Activated naive CD4-positive, alpha-beta T cell treated with anti-CD3 and anti-CD28 coated beads, Interleukin-2, amount 50 U/mL, for 16 hours (primary cell): Measurements from ENCODE around the gene NANOS1.
A peak's percentile ranks its signal among the peaks of the same experiment; 100 is the strongest.

Source experiments
- DNase-seq: peaks from one replicate; pipeline ENCODE4 v3.0.0-alpha.2; 2020

NANOS1 gene

GRCh38 chr10:119061926-119062325 lies 32.4 kb downstream of the NANOS1 start:
- no peak for DNase-seq

- no peak for DNase-seq
Measured at GRCh38 chr10:119070395-119071165, 41.1 kb downstream of the NANOS1 start.

GRCh38 chr10:119073584-119073983 lies 44.1 kb downstream of the NANOS1 start:
- DNase-seq: no peak

- no peak for DNase-seq
Measured at GRCh38 chr10:119078422-119079179, 49.1 kb downstream of the NANOS1 start.

- DNase-seq: peak; percentile 65
Measured at GRCh38 chr10:119079599-119080520, 50.3 kb downstream of the NANOS1 start.

GRCh38 chr10:119080521-119081259 lies 51.2 kb downstream of the NANOS1 start, which contains the start of gene EIF3A:
EIF3A (minus strand) TSS chr10:119080817; CDS start chr10:119080676, 141 bp downstream.
- DNase-seq: peak; percentile 92
